LNCAP (cell line): ENCODE measurements around the gene SMIM41.

Source experiments
- TF ChIP-seq, protein P1 (sequence below): fragments of 450-650 bp; IDR thresholded peaks from 2 replicates; pipeline ENCODE4 v1.5.1; 2017; ENCODE audit warnings: mild to moderate bottlenecking

SMIM41 gene

DNA sequence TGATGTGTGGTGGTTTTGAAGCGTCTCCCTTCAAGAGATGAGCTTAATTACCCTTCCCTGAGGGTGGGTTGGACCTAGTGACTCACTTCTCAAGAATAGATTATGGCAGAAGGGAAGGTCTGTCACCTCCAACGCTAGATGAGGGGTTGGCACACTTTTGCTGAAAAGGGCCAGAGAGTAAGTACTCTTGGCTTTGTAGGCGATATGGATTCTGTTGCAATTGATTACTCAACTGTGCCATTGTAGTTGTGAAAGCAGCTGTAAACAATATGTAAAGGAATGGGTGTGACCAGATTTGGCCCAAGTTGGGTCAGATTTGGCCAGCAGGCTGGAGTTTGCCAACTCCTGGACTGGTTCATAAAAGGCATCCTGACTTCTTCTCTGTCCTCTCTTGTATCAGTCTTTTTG, 53.3 kb downstream of the SMIM41 start:
- TF ChIP-seq, protein P1, sequence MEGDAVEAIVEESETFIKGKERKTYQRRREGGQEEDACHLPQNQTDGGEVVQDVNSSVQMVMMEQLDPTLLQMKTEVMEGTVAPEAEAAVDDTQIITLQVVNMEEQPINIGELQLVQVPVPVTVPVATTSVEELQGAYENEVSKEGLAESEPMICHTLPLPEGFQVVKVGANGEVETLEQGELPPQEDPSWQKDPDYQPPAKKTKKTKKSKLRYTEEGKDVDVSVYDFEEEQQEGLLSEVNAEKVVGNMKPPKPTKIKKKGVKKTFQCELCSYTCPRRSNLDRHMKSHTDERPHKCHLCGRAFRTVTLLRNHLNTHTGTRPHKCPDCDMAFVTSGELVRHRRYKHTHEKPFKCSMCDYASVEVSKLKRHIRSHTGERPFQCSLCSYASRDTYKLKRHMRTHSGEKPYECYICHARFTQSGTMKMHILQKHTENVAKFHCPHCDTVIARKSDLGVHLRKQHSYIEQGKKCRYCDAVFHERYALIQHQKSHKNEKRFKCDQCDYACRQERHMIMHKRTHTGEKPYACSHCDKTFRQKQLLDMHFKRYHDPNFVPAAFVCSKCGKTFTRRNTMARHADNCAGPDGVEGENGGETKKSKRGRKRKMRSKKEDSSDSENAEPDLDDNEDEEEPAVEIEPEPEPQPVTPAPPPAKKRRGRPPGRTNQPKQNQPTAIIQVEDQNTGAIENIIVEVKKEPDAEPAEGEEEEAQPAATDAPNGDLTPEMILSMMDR: no peak

DNA sequence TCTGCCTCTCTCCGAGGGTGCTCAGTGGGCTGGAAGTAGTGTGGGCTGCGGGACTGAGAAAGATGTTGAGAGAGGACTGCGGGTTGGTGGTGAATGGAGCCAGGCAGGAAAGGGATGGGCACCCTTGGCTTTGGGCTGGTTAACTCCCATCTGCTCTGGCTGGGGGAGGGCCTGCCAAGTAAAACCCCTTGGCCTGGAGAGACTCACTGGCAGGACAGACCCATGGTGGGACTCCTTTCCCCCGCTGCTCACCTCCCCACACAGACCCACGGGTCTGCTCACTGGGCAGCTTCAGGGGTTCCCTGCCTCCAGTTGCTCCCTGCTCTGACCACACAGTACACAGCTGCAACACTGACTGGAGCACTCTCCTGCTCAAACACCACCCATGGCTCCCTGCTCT, 58.2 kb downstream of the SMIM41 start:
- TF ChIP-seq, protein P1: no peak

DNA sequence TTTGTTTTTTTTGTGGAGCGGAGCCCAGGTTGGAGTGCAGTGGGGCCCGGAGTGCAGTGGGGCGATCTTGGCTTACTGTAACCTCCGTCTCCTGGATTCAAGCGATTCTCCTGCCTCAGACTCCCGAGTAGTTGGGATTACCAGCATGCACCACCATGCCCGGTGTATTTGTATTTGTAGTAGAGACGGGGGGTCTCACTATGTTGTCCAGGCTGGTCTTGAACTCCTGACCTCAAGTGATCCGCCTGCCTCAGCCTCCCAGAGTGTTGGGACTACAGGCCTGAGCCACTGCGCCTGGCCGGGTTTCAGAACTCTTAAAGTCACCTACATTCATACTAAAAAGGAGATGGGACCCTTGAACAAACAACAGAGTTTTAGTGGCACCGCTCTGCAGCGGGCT, 59.6 kb downstream of the SMIM41 start:
- TF ChIP-seq, protein P1: no peak

DNA sequence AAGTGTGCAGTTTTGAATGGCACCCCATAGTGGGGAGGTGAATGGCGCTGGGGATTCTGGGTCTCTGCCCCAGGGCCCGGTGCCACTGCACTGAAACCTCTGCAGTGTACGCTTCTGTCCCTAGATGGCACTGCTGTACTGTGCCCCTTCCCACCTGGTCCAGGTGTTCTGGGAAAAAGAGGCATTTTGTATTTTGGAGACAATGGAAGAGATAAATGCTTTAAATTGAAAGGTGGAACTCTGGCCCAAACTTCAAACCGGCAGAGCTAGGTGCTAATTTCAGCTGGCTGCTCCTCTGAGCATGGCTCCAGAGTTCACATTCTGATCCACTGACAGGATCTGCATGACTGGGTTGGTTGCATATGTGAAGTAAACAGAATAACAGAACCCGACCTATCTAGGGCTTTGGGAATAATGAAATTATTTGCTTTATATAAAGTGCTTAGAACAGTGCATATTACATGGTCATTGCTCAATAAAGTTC, 60.1 kb downstream of the SMIM41 start:
- TF ChIP-seq, protein P1: peak; percentile 93

DNA sequence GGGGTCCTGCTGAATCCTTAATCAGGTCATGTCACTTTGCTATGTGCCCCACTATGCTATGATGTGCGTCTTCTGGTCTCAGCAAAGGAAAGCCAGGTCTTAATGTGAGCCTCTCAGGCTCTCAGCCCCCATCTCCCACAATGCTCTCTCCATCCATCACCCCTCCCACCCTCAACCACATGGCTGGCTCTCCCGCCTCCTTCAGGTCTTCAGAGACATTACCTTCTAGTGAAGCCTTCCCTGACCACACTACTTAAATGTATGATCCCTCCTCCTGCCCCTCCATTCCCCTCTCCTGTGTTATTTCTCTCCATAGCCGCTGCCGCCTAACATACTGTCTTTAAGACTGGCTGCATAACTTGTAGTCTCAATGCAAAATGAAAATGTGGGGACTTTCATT, 61.8 kb downstream of the SMIM41 start:
- TF ChIP-seq, protein P1: no peak

DNA sequence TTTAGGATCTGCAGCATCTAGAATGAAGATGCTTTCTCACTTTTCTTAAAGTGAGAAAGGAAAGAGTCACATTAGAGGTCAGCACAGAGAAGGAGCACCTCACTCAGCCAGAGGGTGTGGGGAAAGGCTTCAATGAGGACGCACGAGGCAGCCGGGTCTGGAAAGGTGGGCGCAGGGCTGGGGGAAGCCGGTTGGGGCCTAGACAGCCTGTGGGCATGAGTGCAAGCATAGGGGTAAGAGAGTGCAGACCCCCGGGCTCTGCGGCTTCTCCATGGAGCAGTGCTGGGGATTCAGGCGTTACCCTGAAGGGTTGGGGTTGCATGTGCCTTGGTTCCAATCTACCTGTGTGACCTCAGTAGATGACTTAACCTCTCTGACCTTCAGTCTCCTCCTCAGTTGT, 62.4 kb downstream of the SMIM41 start:
- TF ChIP-seq, protein P1: no peak

DNA sequence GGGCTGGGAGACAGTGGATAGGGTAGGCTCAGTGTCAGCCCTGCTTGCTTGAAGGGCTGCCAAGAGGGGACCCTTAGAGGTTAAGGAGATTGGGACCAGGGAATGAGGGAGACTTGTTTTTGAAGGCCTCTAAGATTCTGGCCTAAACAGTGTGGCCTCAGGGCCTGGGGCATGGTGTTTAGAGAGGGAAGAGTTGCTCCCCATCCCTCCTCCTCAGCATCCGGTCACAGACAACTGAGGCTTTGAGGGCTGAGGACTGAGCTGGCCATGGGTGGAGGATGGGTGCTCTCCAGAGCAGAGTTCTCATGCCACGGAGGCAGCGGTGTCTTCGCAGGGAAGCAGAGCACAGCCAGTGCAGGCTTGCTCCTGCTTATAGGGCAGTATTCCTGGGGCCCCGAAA, 62.9 kb downstream of the SMIM41 start:
- TF ChIP-seq, protein P1: no peak
